ENCODE results near the gene VAX1.
"Not testable (repeated sequence)": the region's sequence is repeated elsewhere in the genome, so short reads cannot be mapped to it uniquely, and the experiment has no call there.

VAX1 gene

GRCh38 chr10:117084421-117085246 is 53.4 kb downstream of the VAX1 start:
- DNase-seq (ENCODE audit: low read depth in 2 of 3, low spot score in 2 of 3) = not testable (repeated sequence)

Data from activated CD8-positive, alpha-beta memory T cell treated with anti-CD3 and anti-CD28 coated beads for 48 hours (primary cell).